ENCODE results near the gene NBR1.
A peak's percentile ranks its signal among the peaks of the same experiment; 100 is the strongest.
"Not testable (repeated sequence)": the region's sequence is repeated elsewhere in the genome, so short reads cannot be mapped to it uniquely, and the experiment has no call there.

NBR1 gene

GRCh38 chr17:43212641-43213490 is 41.9 kb downstream of the NBR1 start:
- H3K4me3 ChIP-seq (ENCODE audit: low read depth, low read length) = peak overlapping the region; percentile 64

- H3K4me3 ChIP-seq (ENCODE audit: low read depth, low read length) = no peak overlapping the region
Observed at GRCh38 chr17:43213545-43213944, 42.5 kb downstream of the NBR1 start.

DNA sequence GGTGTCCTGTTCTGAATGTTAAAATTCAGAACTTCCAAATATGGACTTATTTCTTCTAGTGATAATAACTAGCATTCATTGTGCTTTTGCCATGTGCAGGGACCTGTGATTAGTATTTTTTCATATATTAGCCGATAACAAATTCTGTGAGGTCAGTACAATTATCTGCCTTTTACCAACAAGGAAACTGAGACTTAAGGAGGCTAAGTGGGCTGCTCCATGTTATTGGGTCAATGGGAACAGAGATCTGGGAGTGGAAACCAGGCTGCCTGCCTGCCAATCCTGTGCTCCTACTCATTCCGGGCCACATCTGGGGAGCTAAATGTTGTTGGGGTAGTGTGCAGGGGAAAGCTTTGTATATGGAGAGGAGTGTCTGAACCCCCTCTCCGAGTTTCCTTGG is 44.3 kb downstream of the NBR1 start:
- H3K4me3 ChIP-seq (ENCODE audit: low read depth, low read length) = no peak overlapping the region

DNA sequence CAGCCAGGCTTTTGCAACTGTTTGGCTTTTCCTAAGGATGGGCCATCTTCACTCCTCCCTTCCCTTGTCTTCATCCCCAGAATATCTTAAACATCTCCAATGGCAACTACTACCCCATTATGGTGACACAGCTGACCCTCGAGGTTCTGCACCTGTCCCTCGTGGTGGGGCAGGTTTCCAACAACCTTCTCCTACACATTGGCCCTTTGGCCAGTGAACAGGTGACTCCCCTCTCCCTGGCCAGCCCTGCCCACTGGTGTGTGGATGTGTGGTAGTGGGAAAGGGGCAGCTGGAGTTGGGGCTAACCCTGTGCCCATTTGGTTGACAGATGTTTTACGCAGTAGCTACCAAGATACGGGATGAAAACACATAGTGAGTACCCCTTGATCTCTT is 45.4 kb downstream of the NBR1 start:
- no peak overlapping the region for H3K4me3 ChIP-seq (ENCODE audit: low read depth, low read length)

GRCh38 chr17:43216762-43217613 is 46.0 kb downstream of the NBR1 start:
- no peak overlapping the region for H3K4me3 ChIP-seq (ENCODE audit: low read depth, low read length)

DNA sequence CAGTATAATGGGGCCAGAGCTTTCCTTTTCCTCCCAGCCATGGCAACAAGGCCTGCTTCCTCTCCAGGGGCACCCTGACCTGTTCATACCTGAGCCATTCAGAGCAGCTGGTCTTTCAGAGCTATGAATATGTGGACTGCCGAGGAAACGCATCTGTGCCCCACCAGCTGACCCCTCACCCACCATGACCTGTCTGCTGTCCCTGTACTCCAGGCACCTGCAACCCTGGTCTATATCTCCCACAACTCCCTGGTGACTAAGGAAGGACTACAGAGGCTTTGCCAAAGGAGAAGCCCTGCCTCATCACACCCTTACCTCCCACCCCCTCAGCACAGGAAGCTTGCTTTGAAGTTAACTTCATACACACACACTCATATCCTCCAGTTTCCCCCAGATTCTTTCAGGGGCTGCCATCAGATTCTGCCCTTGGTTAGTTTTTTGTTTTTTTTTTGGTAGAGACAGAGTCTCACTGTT is 46.6 kb downstream of the NBR1 start:
- no peak overlapping the region for H3K4me3 ChIP-seq (ENCODE audit: low read depth, low read length)

DNA sequence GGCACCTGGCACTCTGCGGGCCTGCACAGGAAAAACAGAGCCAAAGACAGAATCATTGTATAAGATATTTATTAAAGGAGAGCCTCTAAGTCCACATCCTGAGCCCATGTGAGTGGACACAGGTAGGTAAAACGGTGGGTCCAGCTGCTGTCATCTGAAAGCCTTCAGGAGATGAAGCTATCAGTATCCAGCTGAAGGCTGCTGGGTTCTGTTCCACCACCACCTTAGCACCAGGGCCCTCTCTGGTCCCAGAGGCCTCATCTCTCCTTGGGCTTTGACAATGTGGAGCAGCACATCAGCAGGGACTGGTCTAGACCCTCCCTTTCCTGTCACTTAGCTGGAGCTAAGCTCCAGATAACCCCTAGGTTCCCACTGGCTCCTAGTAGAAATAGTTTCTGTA is 48.0 kb downstream of the NBR1 start:
- no peak overlapping the region for H3K4me3 ChIP-seq (ENCODE audit: low read depth, low read length)

GRCh38 chr17:43219746-43220380 is 48.8 kb downstream of the NBR1 start:
- H3K4me3 ChIP-seq (ENCODE audit: low read depth, low read length) = no peak overlapping the region

GRCh38 chr17:43220511-43221125 is 49.6 kb downstream of the NBR1 start:
- no peak overlapping the region for H3K4me3 ChIP-seq (ENCODE audit: low read depth, low read length)

- no peak overlapping the region for H3K4me3 ChIP-seq (ENCODE audit: low read depth, low read length)
Observed at GRCh38 chr17:43224146-43224705, 53.2 kb downstream of the NBR1 start.

- H3K4me3 ChIP-seq (ENCODE audit: low read depth, low read length) = no peak overlapping the region
Observed at GRCh38 chr17:43226393-43226792, 55.4 kb downstream of the NBR1 start.

DNA sequence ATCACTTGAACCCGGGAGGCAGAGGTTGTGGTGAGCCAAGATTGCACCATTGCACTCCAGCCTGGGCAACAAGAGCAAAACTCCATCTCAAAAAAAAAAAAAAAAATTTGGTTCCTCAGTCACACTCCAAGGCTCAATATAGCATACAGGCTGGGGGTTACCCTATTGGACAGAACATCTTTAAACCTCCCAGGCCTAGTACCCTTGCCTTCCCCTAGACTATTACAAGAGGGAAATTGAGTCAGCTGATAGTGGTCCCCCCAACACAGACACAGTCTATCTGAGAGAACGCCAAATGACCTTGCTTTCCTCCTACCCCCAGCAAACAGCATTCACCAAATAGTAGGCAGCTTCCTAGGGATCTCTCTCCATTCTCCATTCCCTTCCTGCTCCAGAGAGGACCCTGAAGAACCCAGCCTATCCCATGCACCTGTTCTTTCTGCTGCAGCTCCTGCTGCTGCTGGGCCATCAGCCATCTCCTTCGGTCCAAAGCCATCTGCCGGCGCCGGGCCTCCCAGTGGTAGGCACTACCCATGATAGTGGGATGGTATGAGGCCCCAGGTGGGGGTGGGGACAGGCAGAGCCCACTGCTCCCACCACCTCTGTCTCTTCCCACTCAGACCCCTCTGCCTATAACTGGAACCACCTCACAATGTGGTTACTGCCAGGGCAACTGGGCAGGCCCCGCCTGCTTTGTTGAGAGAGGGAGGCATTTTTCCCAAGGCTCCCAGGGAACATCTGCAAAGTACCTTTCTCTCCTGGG is 57.2 kb downstream of the NBR1 start, which contains the start of gene CCDC200:
CCDC200 (minus strand) TSS at position 604 of the 763 bp plus-strand sequence; CDS start at position 535, 69 bp downstream.
- H3K4me3 ChIP-seq (ENCODE audit: low read depth, low read length) = not testable (repeated sequence)

- H3K4me3 ChIP-seq (ENCODE audit: low read depth, low read length) = not testable (repeated sequence)
Observed at GRCh38 chr17:43231205-43232020, 60.4 kb downstream of the NBR1 start.

DNA sequence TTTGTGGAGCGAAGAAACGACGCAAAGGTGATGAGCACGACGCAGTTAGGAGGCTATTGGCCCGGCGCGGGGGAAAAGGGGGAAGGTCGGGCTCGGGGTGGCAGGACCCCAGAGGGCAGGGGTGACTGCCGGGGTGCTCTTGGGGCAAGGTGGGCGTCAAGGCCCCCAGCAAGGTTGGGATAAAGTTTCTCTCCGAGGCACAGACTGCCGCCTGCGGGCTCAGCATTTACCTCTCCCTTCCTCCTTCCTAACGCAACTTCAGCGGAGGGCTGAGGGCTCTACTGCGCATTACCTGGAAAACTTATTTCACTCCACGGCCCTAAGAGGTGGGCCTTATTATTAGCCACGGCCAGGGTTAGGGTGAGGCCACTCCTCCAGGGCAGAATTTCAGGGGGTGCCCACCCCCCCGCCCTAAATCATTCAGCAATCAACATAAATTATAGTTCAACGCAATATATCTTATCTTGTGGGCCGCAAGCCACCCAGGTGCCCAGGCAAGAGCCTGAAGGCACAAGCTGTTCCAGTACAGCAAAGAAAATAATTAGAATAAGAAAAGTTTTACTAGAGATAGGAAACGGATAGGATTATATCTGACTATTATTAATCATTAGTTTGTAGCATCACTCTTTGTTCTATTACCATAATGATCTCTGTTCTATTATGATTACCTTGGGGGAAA is 61.1 kb downstream of the NBR1 start:
- H3K4me3 ChIP-seq (ENCODE audit: low read depth, low read length) = not testable (repeated sequence)

- H3K4me3 ChIP-seq (ENCODE audit: low read depth, low read length) = not testable (repeated sequence)
Observed at GRCh38 chr17:43233263-43233662, 62.2 kb downstream of the NBR1 start.

GRCh38 chr17:43233877-43234276 is 62.9 kb downstream of the NBR1 start, which contains the start of gene RNU2-1:
RNU2-1 (minus strand) TSS chr17:43233977.
- not testable (repeated sequence) for H3K4me3 ChIP-seq (ENCODE audit: low read depth, low read length)

GRCh38 chr17:43239597-43239996 is 68.6 kb downstream of the NBR1 start:
- H3K4me3 ChIP-seq (ENCODE audit: low read depth, low read length) = not testable (repeated sequence)

Data from iPS-11a (cell line).